GM10847 (cell line): ENCODE measurements around the gene NGFR.

ENCODE experiments used
- POLR2A ChIP-seq: IDR thresholded peaks from 2 replicates; pipeline ENCODE4 v1.6.1; 2011; ENCODE audit not compliant: insufficient read length; ENCODE audit errors: extremely low read depth

Gene NGFR

DNA sequence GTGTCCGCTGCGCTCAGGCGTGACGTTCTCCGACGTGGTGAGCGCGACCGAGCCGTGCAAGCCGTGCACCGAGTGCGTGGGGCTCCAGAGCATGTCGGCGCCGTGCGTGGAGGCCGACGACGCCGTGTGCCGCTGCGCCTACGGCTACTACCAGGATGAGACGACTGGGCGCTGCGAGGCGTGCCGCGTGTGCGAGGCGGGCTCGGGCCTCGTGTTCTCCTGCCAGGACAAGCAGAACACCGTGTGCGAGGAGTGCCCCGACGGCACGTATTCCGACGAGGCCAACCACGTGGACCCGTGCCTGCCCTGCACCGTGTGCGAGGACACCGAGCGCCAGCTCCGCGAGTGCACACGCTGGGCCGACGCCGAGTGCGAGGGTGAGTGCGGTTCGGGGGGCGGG lies 11.2 kb downstream of the NGFR start:
- TF ChIP-seq POLR2A: no peak

DNA sequence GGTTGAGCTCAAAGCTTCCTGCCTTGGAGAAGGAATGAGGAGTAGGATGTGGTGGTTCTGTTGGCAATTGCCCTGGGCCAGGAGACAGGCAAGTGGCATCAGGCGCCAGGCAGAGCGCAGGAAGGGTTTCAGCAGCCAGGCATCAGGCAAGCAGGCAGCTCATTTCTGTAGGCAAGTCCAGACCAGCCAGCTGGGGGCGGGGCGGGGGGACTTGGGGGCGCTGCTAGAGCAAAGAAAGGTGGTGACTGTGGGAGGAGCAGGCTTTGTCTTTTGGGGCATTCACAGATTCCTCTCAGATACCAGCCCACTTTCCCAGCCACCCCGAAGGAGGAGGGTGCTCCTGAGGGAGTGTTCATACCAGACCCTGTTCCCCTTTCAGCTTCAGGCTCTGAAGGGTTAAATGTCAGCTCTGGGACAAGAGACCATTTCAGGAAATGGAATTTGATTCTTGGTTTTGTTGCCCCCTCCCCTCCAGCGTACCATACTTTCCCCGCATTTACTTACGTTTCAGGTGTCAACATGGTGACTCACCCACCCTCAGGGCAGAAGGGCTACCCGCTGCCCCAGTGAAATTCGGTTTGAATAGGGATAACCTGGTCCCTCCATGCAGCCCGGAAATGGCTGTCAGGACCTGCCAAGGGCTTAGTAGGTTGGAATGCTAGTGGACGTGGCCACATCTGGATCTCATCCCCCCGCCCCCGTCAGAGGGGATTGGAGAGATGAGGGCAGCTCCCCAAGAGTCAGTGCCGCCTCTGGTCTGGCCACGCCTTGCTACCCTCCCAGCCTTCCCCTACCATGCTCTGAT lies 13.2 kb downstream of the NGFR start:
- TF ChIP-seq POLR2A: no peak

DNA sequence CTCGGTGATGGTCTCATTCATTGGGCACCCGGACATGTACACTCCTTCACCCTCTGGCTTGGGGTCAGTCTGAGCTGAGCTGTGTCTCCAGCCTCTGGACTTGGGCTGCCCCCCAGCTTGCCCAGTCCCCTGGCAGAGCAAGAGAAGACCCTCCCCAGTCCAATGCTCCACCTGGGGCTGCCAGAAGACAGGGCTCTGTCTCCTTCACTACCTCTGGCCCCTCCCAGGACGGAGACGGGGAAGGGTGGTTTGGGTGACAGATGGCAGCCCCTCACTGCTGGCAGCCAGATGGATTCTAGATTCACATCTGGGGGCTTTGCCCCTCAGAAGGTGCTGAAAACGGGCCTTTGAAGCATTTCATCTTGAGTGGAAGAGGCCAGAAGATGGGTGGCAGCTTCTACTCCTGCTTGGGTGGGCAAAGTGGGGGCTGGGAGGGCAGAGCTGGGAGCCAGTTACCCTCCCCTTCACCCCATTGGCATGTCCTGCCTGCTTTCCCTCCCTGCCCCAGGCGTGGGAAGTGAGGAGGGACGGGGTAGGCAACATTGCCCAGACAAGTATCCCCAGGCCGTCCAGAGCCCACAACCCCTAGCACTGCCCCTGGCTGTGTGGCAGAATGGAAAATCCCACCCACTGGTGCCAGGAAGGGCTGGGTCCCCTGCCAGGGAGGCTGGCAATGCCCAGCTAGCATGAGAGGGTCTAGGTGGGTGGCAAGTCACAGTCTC lies 13.9 kb downstream of the NGFR start:
- TF ChIP-seq POLR2A: no peak

DNA sequence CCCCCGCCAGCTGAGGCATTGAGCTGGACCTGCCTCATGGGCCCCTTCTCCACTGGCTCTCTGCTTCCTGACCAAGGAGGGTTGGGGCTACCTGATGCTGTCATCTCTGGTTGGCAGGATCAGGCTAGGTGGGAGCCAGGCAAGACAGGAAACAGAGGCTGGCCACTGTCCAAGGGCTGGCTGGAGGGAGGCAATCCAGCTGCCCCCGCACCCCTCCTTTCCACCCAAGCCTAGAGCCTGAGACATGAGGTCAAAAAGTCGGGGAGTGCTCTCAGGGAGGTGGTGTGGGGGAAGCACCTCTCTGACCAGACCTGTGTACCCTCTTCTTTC lies 14.5 kb downstream of the NGFR start:
- TF ChIP-seq POLR2A: no peak

DNA sequence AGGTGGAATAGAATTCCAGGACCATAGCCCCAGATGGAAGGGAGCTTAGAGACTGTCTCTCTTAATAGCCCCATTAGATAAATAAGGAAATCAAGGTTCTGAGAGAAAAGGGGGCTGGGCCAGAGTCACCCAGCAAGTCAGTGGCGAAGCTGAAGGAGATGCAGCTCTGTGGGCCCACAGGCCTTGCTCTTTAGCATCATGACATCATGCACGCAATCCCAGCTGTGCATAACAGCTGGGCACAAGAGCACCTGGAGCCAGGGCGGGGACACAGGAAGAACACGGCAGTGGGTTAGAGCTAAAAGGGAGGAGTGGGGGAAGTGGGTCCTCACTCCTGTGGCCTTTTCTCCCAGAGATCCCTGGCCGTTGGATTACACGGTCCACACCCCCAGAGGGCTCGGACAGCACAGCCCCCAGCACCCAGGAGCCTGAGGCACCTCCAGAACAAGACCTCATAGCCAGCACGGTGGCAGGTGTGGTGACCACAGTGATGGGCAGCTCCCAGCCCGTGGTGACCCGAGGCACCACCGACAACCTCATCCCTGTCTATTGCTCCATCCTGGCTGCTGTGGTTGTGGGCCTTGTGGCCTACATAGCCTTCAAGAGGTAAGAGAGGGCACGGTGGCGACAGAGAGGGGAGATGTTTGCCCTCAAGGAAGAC lies 15.1 kb downstream of the NGFR start:
- TF ChIP-seq POLR2A: no peak

DNA sequence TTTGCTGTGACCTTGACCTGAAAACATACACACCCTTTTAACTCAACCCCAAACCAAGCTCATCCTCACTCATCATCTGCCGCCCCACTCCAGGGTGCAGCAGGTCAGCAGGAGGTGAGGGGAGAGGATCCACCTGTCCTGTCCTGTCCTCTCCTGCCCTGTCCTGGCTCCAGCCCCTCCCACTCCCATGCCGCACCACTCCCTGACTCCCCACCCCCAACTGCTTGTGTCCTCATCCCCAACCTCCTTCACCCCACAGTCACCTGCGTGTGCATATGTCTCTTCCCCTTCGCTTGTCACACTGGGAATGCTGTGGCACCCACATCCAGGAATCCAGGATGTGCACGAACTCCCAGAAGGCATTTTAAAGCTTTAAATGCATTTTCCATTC lies 15.6 kb downstream of the NGFR start:
- TF ChIP-seq POLR2A: no peak

DNA sequence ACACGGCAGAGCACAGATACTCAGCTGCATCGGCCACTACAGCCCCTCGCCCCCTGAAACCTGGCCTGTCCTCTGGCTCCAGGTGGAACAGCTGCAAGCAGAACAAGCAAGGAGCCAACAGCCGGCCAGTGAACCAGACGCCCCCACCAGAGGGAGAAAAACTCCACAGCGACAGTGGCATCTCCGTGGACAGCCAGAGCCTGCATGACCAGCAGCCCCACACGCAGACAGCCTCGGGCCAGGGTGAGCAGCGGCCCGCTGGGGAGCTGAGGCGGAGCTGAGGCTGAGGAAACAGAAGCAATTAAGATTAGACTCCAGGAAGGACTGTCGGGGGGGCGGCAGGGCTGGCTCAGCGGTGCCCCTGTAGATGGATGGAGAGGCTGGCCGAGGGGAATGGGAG lies 16.7 kb downstream of the NGFR start:
- no peak for TF ChIP-seq POLR2A

DNA sequence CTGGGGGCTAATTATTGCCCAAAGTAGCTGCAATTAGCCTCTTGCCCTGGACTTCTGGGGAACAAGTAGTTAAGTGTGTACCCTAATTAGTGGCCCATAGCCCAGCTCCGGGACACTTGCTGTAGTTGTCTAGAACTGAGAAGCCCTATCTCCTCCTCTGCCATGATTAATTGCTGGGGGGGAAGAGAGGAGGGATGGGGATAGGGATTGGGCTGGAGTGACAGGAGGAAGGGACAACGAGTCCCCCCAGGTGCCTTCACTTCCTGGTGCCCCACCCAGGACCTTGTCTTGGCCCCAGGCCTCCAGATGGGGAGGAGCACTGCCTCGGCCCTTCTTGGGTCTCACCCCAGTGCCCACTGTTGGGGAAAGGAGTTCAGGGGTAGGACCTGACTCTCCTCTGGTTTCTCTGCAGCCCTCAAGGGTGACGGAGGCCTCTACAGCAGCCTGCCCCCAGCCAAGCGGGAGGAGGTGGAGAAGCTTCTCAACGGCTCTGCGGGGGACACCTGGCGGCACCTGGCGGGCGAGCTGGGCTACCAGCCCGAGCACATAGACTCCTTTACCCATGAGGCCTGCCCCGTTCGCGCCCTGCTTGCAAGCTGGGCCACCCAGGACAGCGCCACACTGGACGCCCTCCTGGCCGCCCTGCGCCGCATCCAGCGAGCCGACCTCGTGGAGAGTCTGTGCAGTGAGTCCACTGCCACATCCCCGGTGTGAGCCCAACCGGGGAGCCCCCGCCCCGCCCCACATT lies 17.4 kb downstream of the NGFR start:
- TF ChIP-seq POLR2A: no peak

DNA sequence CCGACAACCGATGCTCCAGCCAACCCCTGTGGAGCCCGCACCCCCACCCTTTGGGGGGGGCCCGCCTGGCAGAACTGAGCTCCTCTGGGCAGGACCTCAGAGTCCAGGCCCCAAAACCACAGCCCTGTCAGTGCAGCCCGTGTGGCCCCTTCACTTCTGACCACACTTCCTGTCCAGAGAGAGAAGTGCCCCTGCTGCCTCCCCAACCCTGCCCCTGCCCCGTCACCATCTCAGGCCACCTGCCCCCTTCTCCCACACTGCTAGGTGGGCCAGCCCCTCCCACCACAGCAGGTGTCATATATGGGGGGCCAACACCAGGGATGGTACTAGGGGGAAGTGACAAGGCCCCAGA lies 17.9 kb downstream of the NGFR start:
- no peak for TF ChIP-seq POLR2A

DNA sequence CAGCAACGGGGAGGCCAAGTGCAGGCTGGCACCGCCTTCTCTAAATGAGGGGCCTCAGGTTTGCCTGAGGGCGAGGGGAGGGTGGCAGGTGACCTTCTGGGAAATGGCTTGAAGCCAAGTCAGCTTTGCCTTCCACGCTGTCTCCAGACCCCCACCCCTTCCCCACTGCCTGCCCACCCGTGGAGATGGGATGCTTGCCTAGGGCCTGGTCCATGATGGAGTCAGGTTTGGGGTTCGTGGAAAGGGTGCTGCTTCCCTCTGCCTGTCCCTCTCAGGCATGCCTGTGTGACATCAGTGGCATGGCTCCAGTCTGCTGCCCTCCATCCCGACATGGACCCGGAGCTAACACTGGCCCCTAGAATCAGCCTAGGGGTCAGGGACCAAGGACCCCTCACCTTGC lies 18.5 kb downstream of the NGFR start:
- no peak for TF ChIP-seq POLR2A

DNA sequence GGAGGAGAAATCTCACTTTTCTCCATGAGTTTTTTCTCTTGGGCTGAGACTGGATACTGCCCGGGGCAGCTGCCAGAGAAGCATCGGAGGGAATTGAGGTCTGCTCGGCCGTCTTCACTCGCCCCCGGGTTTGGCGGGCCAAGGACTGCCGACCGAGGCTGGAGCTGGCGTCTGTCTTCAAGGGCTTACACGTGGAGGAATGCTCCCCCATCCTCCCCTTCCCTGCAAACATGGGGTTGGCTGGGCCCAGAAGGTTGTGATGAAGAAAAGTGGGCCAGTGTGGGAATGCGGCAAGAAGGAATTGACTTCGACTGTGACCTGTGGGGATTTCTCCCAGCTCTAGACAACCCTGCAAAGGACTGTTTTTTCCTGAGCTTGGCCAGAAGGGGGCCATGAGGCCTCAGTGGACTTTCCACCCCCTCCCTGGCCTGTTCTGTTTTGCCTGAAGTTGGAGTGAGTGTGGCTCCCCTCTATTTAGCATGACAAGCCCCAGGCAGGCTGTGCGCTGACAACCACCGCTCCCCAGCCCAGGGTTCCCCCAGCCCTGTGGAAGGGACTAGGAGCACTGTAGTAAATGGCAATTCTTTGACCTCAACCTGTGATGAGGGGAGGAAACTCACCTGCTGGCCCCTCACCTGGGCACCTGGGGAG lies 19.1 kb downstream of the NGFR start:
- no peak for TF ChIP-seq POLR2A

DNA sequence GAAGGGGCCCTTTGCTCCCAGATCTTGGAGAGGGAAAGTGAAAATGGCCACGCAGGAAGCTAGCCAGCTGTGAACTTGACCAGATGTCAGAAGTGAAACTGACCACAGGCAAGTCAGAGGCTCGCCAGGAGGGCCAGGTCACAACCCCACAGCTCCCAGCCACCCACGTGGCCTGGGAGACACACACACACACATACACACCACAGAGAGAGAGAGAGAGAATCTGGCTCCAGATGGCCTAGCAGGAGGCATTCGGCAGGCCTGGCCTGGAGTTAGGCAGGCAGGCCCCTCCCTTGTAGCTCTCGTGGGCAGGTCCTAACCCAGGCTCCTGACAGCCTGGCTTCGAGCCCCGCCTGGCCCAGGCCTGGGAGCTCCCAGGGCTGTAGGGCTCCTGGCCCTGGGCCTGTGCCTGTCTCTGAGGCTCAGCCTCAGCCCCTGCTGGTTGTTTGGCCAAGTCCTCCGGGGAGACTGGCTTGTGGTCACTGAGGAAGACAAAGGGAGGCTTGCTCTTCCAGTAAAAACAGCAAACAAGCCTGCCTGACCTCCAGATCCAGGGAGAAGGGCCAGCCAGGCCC lies 20.2 kb downstream of the NGFR start:
- TF ChIP-seq POLR2A: no peak

DNA sequence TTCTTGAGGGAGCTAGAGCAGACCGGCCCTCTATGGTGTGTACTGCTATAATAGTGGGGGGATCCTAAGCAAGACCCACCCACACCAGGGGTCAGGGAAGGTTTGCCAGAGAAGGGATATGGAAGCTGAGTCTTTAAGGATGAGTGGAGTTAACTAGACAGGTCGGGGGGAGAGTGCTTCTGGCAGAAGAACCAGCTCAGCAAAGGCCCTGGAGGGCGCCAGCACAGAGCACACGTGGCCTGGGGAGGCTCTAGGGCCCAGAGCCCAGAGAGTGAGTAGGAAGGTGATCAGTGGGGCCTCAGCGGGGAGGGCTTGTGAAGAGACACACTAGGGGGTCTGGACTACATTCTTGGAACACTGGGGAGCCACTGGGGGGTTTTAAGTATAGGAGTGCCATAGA lies 21.1 kb downstream of the NGFR start:
- TF ChIP-seq POLR2A: no peak

DNA sequence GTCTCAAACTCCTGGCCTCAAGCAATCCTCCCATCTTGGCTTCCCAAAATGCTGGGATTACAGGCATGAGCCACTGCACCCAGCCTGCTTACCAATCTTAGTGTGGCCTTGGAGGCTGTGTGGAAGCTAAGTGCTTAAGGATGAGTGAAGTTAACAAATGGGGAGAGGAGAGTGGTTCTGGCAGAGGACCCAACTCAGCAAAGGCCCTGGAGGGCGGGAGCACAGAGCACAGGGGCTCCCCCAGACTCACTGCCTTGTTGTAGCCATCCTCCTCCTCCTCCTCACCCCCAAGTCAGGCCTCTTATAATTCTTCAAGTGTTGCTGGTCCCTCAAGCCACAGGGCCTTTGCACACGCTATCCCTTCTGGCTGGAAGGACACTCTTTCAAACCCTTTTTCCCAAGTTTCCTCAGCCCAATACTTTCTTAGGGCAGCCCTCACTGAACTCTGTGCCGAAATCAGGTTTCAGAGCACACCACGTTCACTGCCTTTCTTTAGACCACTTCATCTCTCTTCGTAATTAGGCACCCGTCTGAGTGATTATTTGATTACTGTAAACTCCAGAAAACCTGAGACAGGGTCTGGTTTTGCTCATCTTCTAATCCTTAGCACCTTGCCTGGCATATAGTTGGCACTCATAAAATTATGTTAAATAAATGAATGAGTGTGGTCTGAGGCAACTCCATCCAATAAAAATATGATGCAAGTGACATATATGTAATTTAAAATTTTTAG lies 23.4 kb downstream of the NGFR start:
- TF ChIP-seq POLR2A: no peak
